WI38 (cell line): ENCODE measurements around the gene KRTAP5-2.
A peak's percentile ranks its signal among the peaks of the same experiment; 100 is the strongest.

Source experiments
- H3K4me3 ChIP-seq: 2 replicates; pipeline ENCODE4 v1.5.1; 2011; ENCODE audit warnings: low read depth, mild to moderate bottlenecking, control low read depth, low read length
- CTCF ChIP-seq: IDR thresholded peaks from 2 replicates; pipeline ENCODE4 v1.5.1; 2012; ENCODE audit warnings: low read depth, mild to moderate bottlenecking, control low read depth, low read length

Gene KRTAP5-2

GRCh38 chr11:1574933-1575242, 23.2 kb downstream of the KRTAP5-2 start:
- TF ChIP-seq CTCF: no peak

GRCh38 chr11:1574238-1574932, 23.7 kb downstream of the KRTAP5-2 start:
- peak; percentile 54 for TF ChIP-seq CTCF
- H3K4me3 ChIP-seq: no peak overlapping the region

More at GRCh38 chr11:1574933-1575242, 23.2 kb downstream of the KRTAP5-2 start:
- no peak overlapping the region for H3K4me3 ChIP-seq

- TF ChIP-seq CTCF: no peak
- no peak overlapping the region for H3K4me3 ChIP-seq
These were observed 24.2 kb downstream of the KRTAP5-2 start for GRCh38 chr11:1573903-1574237.

GRCh38 chr11:1573077-1573902, 24.8 kb downstream of the KRTAP5-2 start:
- H3K4me3 ChIP-seq: peak overlapping the region; percentile 52; the same call in 1 of the 2 replicates
- no peak for TF ChIP-seq CTCF

GRCh38 chr11:1572197-1573076, 25.7 kb downstream of the KRTAP5-2 start, which contains the start of gene DUSP8:
DUSP8 (minus strand) TSS chr11:1572271; CDS start chr11:1565826, 6,445 bp downstream.
- H3K4me3 ChIP-seq: peak within 1 kb of the TSS; percentile 64
- no peak for TF ChIP-seq CTCF

- peak overlapping the region; percentile 64 for H3K4me3 ChIP-seq
- no peak for TF ChIP-seq CTCF
These were observed 26.3 kb downstream of the KRTAP5-2 start for GRCh38 chr11:1571760-1572196.
